HG03039 (cell line): Measurements from ENCODE around the gene DUSP14.
A peak's percentile ranks its signal among the peaks of the same experiment; 100 is the strongest.
"Not testable (repeated sequence)": the region's sequence is repeated elsewhere in the genome, so short reads cannot be mapped to it uniquely, and the experiment has no call there.

ENCODE experiments used
- ATAC-seq: cut with Tn5 transposase; IDR thresholded peaks from one replicate; pipeline ENCODE4 v1.9.1; 2021; ENCODE audit warnings: mild to moderate bottlenecking, moderate library complexity; ENCODE audit not compliant: unreplicated experiment

Gene DUSP14

GRCh38 chr17:37489197-37490001, at the start of gene DUSP14:
DUSP14 (plus strand) TSS chr17:37489891; CDS start chr17:37512273, 22,382 bp downstream.
- peak; percentile 60 for ATAC-seq

- no peak for ATAC-seq
Observed at GRCh38 chr17:37440424-37440823, 49.3 kb upstream of the DUSP14 start.

- ATAC-seq: not testable (repeated sequence)
Observed at GRCh38 chr17:37441369-37442014, 48.2 kb upstream of the DUSP14 start.

GRCh38 chr17:37446027-37446426, 43.7 kb upstream of the DUSP14 start:
- ATAC-seq: no peak

GRCh38 chr17:37447641-37448040, 42.0 kb upstream of the DUSP14 start:
- ATAC-seq: no peak

GRCh38 chr17:37450112-37450511, 39.6 kb upstream of the DUSP14 start:
- no peak for ATAC-seq

- not testable (repeated sequence) for ATAC-seq
Observed at GRCh38 chr17:37457801-37458200, 31.9 kb upstream of the DUSP14 start.

GRCh38 chr17:37458805-37459204, 30.9 kb upstream of the DUSP14 start:
- no peak for ATAC-seq

GRCh38 chr17:37461668-37462067, 28.0 kb upstream of the DUSP14 start:
- ATAC-seq: no peak

- no peak for ATAC-seq
Observed at GRCh38 chr17:37462492-37462891, 27.2 kb upstream of the DUSP14 start.

- ATAC-seq: no peak
Observed at GRCh38 chr17:37463039-37463438, 26.7 kb upstream of the DUSP14 start.

- ATAC-seq: no peak
Observed at GRCh38 chr17:37465069-37465616, 24.5 kb upstream of the DUSP14 start.

GRCh38 chr17:37466471-37466870, 23.2 kb upstream of the DUSP14 start:
- ATAC-seq: no peak

- no peak for ATAC-seq
Observed at GRCh38 chr17:37470181-37470580, 19.5 kb upstream of the DUSP14 start.

- no peak for ATAC-seq
Observed at GRCh38 chr17:37475731-37476420, 13.8 kb upstream of the DUSP14 start.

- ATAC-seq: no peak
Observed at GRCh38 chr17:37476431-37477120, 13.1 kb upstream of the DUSP14 start.

- ATAC-seq: no peak
Observed at GRCh38 chr17:37478187-37478586, 11.5 kb upstream of the DUSP14 start.

- ATAC-seq: no peak
Observed at GRCh38 chr17:37479025-37479424, 10.7 kb upstream of the DUSP14 start.

- no peak for ATAC-seq
Observed at GRCh38 chr17:37480427-37480826, 9.3 kb upstream of the DUSP14 start.

GRCh38 chr17:37481001-37481665, 8.6 kb upstream of the DUSP14 start:
- ATAC-seq: no peak
